ENCODE results near the gene CNTNAP2.

DNA sequence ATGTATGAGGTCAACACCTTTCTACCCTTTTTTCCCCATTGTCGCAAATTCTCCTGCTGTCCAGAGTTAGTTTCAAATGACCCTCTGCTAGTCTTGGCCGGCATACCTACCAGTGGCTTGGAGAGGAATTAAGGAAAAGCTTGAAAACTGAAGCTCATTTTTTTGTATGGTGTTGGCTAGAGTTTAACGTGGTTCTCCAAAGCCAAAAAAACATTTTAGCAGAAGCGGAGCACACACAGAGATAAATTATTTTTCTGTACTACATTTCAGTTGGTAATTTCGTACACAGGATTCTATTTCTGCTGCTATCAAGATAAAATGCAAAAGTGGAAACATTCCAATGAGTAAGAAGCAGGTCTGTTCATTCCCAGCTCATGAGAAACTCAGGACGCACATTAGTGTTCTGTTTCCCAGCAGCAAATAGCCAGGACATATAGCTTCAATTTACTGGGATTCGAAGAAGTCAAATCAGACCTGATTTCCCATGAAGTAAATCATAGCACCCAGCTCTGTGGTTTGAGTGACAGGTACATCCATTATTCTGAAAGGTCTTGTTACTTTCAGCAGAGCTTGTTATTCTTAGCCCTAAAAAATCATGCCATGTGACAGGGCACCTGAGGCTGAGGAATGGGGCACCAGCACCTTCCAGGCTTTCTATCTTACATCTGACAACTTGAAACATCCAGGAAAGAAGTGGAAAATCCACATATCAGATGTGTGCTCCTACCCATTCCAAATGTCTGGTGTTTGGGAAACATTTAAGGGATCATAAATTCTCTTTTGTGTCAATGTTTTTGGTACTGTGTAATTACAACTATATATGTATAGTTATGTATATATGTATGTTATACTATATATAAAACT lies 2258.0 kb downstream of the CNTNAP2 start:
- no peak for TF ChIP-seq CTCF (conservative IDR thresholded peaks at IDR 0.05; ENCODE audit: low read length)
- no peak for TF ChIP-seq EZH2phosphoT487 (IDR thresholded peaks at IDR 0.05; ENCODE audit: borderline replicate concordance, low read depth, low read length)
